HG02973 (cell line): ENCODE results near the gene LCE3E.

Experiments used
- ATAC-seq: cut with Tn5 transposase; IDR thresholded peaks from one replicate; pipeline ENCODE4 v1.9.1; 2021; ENCODE audit warnings: moderate library complexity; ENCODE audit not compliant: unreplicated experiment

The LCE3E gene

DNA sequence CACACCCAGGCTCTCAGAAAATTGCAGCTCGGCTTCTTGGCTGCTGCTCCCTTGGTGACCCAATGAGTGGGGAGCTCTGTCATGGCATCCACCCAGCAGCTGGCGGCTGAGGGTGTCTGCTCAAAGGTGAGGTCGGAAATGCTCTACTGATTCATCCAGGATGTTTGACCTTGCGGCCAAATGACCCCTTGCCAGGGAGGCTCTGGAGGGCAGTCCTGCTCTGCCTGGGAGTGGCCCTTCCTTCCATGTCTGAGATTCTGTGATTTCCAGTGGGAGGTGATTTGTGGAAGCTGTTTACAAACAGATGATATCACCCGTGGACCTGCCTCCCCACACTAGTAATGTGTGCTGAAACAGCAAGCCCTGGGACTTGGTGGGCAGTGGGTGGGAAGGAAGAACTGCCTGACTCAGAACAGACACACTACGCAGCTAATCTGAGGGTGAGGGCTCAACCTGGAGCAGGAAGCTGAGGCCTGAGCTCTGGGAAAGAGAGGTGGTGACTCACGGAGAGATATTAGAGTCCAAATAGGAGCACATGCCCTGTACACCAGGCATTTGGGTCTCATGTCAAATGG is 49.3 kb downstream of the LCE3E start:
- ATAC-seq = no peak

DNA sequence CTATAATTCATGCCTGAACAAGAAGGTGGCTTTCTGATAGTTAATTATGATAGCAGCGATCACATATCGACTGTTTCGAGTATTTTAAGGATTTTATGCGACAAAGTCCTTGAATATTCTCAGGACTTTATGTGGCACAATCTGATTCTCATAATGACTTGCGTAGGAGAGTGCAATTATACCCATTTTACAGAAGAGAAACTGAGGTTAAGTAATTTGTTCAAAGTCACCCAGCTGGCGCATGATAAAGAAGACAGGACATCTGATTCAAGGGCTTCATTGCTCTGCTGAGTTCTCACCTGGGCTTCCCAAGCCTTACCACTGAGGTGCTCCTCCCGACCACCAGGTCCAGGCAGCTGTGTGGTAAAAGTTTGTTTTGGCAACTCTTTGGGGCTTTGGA is 50.5 kb downstream of the LCE3E start:
- no peak for ATAC-seq
